ENCODE data around the gene SPAG6.

The SPAG6 gene

GRCh38 chr10:22437620-22438588 is 92.6 kb downstream of the SPAG6 start:
- DNase-seq = no peak

DNA sequence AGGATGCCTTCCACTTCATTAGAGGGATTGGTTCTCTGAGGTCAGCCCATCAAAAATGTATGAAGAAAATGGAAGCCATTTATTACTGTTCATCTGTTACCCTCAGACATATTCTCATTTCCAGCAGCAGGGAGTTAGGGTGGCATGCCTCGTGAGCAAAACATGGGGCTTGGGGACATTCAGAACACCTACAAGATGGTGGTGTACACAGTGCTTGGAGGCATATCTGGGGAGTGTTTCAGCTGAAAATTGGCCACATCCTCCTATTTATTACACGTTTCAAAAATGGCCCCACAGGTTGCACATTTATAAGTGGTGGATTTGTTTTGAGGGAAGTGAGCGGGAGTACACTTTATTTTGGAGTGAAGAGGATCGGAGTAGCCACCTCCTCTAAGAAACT is 93.4 kb downstream of the SPAG6 start:
- DNase-seq = no peak

GRCh38 chr10:22442063-22442462 is 96.8 kb downstream of the SPAG6 start:
- DNase-seq = no peak

DNA sequence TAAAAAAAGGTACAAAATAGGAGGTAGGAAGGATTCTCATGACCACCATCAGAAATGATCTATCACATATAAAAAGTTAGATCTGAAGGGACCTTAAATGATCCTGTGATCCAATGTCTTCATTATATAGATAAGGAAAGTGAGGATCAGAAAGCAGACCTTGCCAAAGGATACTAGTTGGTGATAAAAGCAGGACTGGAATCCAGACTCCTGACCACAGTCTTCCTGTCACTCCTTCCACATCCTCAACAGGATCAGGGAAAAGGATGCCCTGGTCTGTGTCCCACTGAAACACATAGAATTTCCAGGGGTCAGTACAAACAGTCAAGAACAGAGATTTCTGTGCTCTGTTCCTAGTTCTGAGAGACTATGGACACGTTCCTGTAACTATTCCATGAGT is 97.2 kb downstream of the SPAG6 start:
- no peak for DNase-seq

- DNase-seq = no peak
Measured at GRCh38 chr10:22443175-22443901, 98.0 kb downstream of the SPAG6 start.

DNA sequence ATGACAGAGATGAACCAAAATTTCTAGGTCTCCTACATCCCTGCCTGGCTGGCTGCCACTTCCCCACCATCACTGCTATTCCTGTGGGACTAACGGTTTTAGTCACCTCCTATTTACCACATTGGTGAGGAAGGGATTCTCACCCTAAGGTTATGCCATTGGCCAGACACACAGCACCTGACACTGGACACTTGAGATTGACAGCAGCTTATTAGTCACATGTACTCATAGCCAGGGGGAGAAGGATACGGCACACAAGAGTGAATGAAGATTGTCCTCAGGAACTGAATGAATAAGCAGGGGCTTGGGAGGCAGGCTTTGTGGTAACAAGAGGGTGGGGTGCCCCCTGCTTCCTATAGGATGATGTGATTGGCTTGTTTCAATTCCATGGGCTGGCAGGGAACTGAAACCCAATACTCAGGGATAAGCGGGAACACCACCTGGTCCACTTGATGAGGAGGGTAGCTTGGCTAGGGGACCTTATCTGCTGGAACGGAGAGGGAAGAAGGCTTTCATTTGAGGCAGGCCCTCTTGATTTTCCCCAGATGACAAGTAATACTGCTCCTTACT is 99.0 kb downstream of the SPAG6 start:
- no peak for DNase-seq

GRCh38 chr10:22445495-22445894 is 100.2 kb downstream of the SPAG6 start:
- DNase-seq = no peak

- no peak for DNase-seq
Measured at GRCh38 chr10:22447068-22447467, 101.8 kb downstream of the SPAG6 start.

- no peak for DNase-seq
Measured at GRCh38 chr10:22451346-22451745, 106.0 kb downstream of the SPAG6 start.

- no peak for DNase-seq
Measured at GRCh38 chr10:22453320-22453719, 108.0 kb downstream of the SPAG6 start.

DNA sequence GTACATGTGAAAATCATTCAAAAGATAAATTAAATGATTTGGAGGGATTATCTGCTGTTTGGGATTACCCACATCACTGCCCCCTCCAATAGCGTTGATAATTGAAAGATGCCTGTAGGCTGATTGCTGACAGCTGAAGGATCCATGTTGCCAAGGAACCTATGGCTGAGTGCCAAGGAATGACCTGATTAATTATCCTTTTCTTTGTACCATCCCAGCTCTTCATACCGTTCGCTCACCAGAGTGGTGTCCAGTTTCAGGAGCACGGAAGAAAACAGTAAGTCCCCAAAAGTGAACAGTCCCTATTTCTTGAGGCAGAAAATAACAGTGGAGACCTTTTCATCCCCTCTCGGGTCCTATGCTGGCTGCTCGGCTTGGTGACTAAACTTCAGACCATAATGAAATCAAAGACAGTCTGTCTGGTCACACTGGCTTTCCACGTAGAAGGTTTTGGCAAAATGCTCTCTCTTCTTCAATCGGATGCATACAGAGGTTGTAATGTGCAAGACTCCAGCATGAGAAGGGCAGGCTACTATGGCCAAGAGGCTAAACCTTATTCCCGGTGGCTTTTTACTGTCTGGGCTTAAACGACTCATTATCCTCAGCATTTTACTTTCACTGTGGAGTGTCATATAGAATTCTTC is 108.8 kb downstream of the SPAG6 start:
- no peak for DNase-seq

DNA sequence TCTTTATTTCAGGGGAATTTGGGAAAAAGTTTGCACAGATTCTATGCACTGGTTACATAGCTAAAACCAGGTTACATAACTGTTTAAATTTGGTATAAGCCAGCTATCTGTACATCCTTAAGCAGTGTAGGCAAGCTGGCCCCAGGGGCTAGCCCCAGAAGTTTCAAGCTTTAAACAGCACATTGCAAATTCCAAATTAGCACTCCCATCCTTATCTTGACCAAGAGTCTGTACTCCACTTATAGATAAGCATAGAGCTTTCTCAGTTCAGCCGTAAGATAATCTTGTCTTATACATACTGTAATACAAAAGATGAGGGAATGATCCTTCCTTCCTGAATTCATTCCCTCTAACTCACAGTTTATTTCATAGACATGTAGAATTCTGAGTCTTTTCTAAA is 109.3 kb downstream of the SPAG6 start:
- DNase-seq = no peak

- DNase-seq = no peak
Measured at GRCh38 chr10:22455068-22455857, 110.0 kb downstream of the SPAG6 start.

DNA sequence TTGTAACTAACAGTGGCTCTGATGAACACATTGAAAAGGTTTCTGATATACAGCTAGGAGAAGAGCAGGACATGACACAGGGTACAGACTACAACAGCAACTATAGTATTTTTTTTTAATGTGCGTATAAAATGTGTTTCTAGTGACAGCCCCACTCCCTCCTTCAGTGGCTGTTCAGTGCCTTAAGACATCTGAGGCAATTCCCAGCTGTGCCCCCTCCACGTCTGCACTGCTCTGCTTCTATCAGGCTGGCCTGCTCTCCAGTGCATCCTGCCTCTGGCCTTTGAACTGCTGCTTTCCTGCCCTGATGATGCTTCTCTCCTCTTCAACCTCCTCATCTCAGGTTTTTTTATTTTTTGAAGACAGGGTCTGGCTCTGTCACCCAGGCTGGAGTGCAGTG is 111.2 kb downstream of the SPAG6 start:
- no peak for DNase-seq

GRCh38 chr10:22458272-22459038 is 113.2 kb downstream of the SPAG6 start:
- DNase-seq = no peak

GRCh38 chr10:22459496-22459895 is 114.2 kb downstream of the SPAG6 start:
- DNase-seq = no peak

DNA sequence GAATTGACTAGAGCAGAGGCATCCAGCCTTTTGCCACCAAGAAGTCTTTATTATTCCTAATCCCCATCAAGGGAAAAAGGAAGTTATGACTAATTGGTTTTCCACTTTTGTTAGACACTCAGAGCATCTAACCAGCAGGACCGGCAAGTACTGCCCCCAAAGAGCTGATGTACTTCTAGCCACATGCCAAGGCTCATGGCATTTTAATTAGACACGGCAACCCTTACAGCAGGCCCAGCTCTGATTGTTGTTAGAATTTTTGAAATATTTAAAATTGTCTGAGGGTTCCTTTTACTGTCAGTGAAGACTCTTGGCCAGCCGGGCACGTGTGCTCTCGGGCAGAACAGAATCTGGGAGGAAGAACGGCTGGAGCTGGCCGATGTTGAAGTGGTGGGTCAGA is 114.8 kb downstream of the SPAG6 start:
- DNase-seq = no peak

DNA sequence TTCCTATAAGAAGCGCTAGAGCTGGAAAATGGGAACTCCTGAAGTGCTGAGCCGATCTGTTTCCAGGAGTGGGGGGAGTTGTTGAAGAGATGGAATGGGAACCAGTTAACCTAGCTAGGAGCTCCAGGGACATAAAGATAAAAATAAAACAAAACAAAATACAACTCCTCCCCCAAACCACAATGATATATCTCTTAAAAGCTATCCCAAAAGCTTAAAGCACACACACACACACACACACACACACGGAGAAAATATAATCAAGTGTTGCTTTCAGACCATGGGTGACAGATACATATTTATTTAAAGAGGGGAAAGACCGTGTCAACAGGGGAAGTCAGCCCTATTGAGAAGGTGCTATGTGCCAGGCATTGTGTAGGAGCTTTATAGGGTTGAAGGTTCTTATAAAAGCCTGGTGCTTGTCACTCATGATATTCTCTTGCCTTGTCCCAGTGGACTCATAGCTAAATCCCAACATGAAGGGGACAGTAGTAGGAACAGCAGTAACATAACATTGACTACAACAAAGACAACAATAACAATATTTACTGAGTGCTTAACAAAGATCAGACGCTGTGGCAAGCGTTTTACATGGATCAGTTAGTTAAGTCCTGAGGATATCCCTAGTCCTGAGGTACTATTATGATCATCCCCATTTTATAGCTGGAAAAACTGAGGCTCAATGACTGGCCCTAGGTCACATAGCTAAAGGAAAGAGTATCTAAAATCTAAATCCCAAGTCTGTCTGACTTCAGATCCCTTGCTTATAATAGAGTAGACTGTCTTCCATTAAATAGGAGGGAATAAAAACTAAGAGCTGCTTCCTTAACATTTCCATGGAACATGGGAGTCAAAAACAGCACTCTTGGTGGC is 115.5 kb downstream of the SPAG6 start:
- DNase-seq = no peak

- DNase-seq = no peak
Measured at GRCh38 chr10:22461891-22462290, 116.6 kb downstream of the SPAG6 start.

- DNase-seq = no peak
Measured at GRCh38 chr10:22463255-22463654, 118.0 kb downstream of the SPAG6 start.
